GM23338 (cell line): ENCODE measurements around the gene RAB37. TPM values are rescaled to one million over a fixed set of nuclear protein-coding genes. Genes with fewer than 3 reads are reported as not detected.

Experiments
- ATAC-seq: fragments of 200-7000 bp; cut with Tn5 transposase; 3 replicates; pipeline ENCODE4 v1.9.1; 2020
- DNase-seq: peaks from one replicate; pipeline ENCODE4 v3.0.0-alpha.2; 2015; ENCODE audit warnings: low spot score
- H2AFZ ChIP-seq: fragments of 200-600 bp; sonication (generic); 2 replicates; pipeline ENCODE4 v1.8.0; 2016; ENCODE audit warnings: antibody characterized with exemption, mild to moderate bottlenecking, moderate library complexity
- H3F3A ChIP-seq: fragments of 200-600 bp; sonication (generic); replicated peaks from 2 replicates; pipeline ENCODE4 v1.8.0; 2017; ENCODE audit warnings: antibody characterized with exemption, mixed run types, low read depth
- H3K27ac ChIP-seq: fragments of 200-600 bp; sonication (generic); 2 replicates; pipeline ENCODE4 v1.6.1; 2016; ENCODE audit warnings: low read depth
- H3K27me3 ChIP-seq: fragments of 200-600 bp; sonication (generic); 2 replicates; pipeline ENCODE4 v1.8.0; 2016; ENCODE audit warnings: mild to moderate bottlenecking, mixed run types, moderate library complexity; ENCODE audit not compliant: insufficient read depth
- H3K36me3 ChIP-seq: fragments of 200-600 bp; sonication (generic); 2 replicates; pipeline ENCODE4 v1.8.0; 2016; ENCODE audit warnings: mild to moderate bottlenecking; ENCODE audit not compliant: insufficient read depth
- H3K4me1 ChIP-seq: fragments of 200-600 bp; sonication (generic); 2 replicates; pipeline ENCODE4 v1.8.0; 2016; ENCODE audit warnings: mild to moderate bottlenecking, moderate library complexity; ENCODE audit not compliant: insufficient read depth
- H3K4me2 ChIP-seq: fragments of 200-600 bp; sonication (generic); 2 replicates; pipeline ENCODE4 v1.7.1; 2017; ENCODE audit warnings: mixed run types
- H3K4me3 ChIP-seq: fragments of 200-600 bp; sonication (generic); 2 replicates; pipeline ENCODE4 v1.6.1; 2016; ENCODE audit warnings: mixed run types
- H3K79me2 ChIP-seq: fragments of 200-600 bp; sonication (generic); replicated peaks from 2 replicates; pipeline ENCODE4 v1.8.0; 2017; ENCODE audit warnings: mild to moderate bottlenecking; ENCODE audit not compliant: insufficient read depth
- H3K9me2 ChIP-seq: fragments of 200-600 bp; sonication (generic); 2 replicates; pipeline ENCODE4 v1.8.0; 2017; ENCODE audit not compliant: insufficient read depth
- H4K20me1 ChIP-seq: fragments of 200-600 bp; sonication (generic); replicated peaks from 2 replicates; pipeline ENCODE4 v1.8.0; 2017; ENCODE audit warnings: mild to moderate bottlenecking; ENCODE audit not compliant: insufficient read depth
- H3K27ac Mint-ChIP-seq: 2 replicates; pipeline ENCODE4 v1.8.0; 2020; ENCODE audit warnings: inconsistent platforms, mild to moderate bottlenecking, moderate library complexity, mixed read lengths
- H3K27me3 Mint-ChIP-seq: 3 replicates; pipeline ENCODE4 v1.8.0; 2022; ENCODE audit warnings: low read depth, mild to moderate bottlenecking, moderate library complexity, mixed read lengths, inconsistent platforms; ENCODE audit not compliant: insufficient read depth, poor library complexity
- H3K36me3 Mint-ChIP-seq: 3 replicates; pipeline ENCODE4 v1.8.0; 2021; ENCODE audit warnings: low read depth, mild to moderate bottlenecking, inconsistent platforms, moderate library complexity, mixed read lengths
- H3K4me1 Mint-ChIP-seq: 3 replicates; pipeline ENCODE4 v1.8.0; 2020; ENCODE audit warnings: mild to moderate bottlenecking, inconsistent platforms, mixed read lengths
- H3K4me3 Mint-ChIP-seq: 3 replicates; pipeline ENCODE4 v1.8.0; 2021; ENCODE audit warnings: moderate library complexity, mild to moderate bottlenecking, inconsistent platforms, mixed read lengths
- H3K9me3 Mint-ChIP-seq: 3 replicates; pipeline ENCODE4 v1.8.0; 2020; ENCODE audit warnings: moderate library complexity, mild to moderate bottlenecking, inconsistent platforms, mixed read lengths
- CREB1 ChIP-seq: fragments of 250-450 bp; sonication (Bioruptor Pico); IDR thresholded peaks from 2 replicates; pipeline ENCODE4 v1.5.0; 2020; ENCODE audit warnings: low read depth, mild to moderate bottlenecking, moderate library complexity
- ZNF114 ChIP-seq: fragments of 250-450 bp; sonication (Bioruptor Pico); IDR thresholded peaks from 2 replicates; pipeline ENCODE4 v1.5.0; 2020; ENCODE audit warnings: mild to moderate bottlenecking, moderate library complexity
- polyA plus RNA-seq: library from polyadenylated mRNA; unstranded; fragments of >200 nt; fragmentation: Nextera tagmentation; extraction: Ambion mirVana; gene quantifications from 2 replicates; pipeline ENCODE4 v1.2.1, GENCODE V29; 2016
- total RNA-seq: library from RNA; depleted of rRNA; stranded (reverse); fragments of >200 nt; shearing (Covaris generic); gene quantifications from 2 replicates; pipeline ENCODE4 v1.2.3, GENCODE V29; 2014
- TF ChIP-seq, protein P1 (sequence below): fragments of 250-450 bp; sonication (Bioruptor Pico); IDR thresholded peaks from 2 replicates; pipeline ENCODE4 v1.5.0; 2020; ENCODE audit warnings: mild to moderate bottlenecking, moderate library complexity

Gene RAB37
- total and polyA plus RNA-seq, 2 experiments from 2014 or later = 3.3 to 5.2 TPM

DNA sequence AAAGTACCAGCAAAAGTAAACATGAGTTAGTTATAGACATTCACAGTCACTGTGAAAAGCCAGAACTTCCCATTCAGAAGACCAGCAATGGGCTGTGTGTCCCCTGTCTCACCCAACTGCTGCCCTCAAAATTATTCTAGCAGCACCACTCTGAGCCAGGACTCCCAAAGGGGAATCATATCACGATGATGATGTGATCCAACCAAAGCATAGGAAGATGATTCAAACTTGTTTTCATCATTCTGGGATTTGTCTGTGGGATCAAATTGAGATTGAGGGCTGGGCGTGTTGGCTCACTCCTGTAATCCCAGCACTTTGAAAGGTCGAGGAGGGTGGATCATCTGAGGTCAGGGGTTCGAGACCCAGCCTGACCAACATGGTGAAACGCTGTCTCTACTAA lies 45.5 kb downstream of the RAB37 start (continued):
- TF ChIP-seq, protein P1, sequence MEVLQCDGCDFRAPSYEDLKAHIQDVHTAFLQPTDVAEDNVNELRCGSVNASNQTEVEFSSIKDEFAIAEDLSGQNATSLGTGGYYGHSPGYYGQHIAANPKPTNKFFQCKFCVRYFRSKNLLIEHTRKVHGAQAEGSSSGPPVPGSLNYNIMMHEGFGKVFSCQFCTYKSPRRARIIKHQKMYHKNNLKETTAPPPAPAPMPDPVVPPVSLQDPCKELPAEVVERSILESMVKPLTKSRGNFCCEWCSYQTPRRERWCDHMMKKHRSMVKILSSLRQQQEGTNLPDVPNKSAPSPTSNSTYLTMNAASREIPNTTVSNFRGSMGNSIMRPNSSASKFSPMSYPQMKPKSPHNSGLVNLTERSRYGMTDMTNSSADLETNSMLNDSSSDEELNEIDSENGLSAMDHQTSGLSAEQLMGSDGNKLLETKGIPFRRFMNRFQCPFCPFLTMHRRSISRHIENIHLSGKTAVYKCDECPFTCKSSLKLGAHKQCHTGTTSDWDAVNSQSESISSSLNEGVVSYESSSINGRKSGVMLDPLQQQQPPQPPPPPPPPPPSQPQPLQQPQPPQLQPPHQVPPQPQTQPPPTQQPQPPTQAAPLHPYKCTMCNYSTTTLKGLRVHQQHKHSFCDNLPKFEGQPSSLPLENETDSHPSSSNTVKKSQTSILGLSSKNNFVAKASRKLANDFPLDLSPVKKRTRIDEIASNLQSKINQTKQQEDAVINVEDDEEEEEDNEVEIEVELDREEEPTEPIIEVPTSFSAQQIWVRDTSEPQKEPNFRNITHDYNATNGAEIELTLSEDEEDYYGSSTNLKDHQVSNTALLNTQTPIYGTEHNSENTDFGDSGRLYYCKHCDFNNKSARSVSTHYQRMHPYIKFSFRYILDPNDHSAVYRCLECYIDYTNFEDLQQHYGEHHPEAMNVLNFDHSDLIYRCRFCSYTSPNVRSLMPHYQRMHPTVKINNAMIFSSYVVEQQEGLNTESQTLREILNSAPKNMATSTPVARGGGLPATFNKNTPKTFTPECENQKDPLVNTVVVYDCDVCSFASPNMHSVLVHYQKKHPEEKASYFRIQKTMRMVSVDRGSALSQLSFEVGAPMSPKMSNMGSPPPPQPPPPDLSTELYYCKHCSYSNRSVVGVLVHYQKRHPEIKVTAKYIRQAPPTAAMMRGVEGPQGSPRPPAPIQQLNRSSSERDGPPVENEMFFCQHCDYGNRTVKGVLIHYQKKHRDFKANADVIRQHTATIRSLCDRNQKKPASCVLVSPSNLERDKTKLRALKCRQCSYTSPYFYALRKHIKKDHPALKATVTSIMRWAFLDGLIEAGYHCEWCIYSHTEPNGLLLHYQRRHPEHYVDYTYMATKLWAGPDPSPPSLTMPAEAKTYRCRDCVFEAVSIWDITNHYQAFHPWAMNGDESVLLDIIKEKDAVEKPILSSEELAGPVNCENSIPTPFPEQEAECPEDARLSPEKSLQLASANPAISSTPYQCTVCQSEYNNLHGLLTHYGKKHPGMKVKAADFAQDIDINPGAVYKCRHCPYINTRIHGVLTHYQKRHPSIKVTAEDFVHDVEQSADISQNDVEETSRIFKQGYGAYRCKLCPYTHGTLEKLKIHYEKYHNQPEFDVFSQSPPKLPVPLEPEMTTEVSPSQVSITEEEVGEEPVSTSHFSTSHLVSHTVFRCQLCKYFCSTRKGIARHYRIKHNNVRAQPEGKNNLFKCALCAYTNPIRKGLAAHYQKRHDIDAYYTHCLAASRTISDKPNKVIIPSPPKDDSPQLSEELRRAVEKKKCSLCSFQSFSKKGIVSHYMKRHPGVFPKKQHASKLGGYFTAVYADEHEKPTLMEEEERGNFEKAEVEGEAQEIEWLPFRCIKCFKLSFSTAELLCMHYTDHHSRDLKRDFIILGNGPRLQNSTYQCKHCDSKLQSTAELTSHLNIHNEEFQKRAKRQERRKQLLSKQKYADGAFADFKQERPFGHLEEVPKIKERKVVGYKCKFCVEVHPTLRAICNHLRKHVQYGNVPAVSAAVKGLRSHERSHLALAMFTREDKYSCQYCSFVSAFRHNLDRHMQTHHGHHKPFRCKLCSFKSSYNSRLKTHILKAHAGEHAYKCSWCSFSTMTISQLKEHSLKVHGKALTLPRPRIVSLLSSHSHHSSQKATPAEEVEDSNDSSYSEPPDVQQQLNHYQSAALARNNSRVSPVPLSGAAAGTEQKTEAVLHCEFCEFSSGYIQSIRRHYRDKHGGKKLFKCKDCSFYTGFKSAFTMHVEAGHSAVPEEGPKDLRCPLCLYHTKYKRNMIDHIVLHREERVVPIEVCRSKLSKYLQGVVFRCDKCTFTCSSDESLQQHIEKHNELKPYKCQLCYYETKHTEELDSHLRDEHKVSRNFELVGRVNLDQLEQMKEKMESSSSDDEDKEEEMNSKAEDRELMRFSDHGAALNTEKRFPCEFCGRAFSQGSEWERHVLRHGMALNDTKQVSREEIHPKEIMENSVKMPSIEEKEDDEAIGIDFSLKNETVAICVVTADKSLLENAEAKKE (CRISPR knock-in tag) = no peak
- TF ChIP-seq ZNF114 (no peak), CREB1 (CRISPR knock-in tag) (no peak)

DNA sequence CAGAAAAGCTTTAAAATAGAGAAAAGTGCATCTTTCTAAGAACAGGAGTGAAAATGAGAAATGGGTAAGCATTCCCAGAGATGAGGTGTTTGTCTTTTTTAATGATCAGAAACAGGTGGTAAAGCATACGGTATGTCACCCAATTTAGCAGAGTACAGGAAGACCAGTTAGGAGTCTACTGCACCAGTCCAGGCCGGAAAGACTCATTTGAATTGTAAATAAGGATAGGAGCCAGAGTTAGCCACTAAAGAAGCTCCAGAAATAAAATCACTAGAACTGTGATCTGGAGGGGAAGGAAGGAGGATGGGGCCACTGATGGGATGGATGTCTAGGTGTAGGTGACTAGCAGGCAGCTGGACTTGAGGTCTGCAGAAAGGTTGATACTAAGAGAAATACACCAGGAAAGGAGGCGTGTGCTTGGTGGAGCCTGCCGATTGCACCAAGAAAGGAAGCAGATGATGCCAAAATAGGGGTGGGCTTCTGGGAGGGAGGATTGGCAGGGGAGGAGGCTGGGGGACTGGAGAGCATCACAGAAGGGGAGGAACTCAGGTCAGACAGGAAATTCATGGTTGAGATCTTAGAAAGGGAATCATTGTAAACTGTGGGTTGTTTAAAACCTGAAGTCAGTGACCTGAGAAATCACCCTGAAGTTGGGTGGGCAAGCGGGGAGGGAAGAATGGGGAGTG lies 47.2 kb downstream of the RAB37 start:
- H3K79me2 ChIP-seq = no peaks in the 10 kb centered on the region; the same call in 1 of the 2 replicates
- no peak overlapping the region for H3K27ac ChIP-seq
- no peak for TF ChIP-seq CREB1 (CRISPR knock-in tag)
- no peak for TF ChIP-seq ZNF114
- no peak overlapping the region for H3K4me2 ChIP-seq
- peaks cover 22% of the 10 kb centered on the region for H3K36me3 Mint-ChIP-seq
- DNase-seq = no peak
- no peak overlapping the region for H3K4me3 Mint-ChIP-seq
- peaks cover 4% of the 10 kb centered on the region; the same call in 1 of the 2 replicates for H3F3A ChIP-seq
- no peak overlapping the region for H2AFZ ChIP-seq
- no peaks in the 10 kb centered on the region for H3K9me2 ChIP-seq
- ATAC-seq = no peak
- H3K4me1 Mint-ChIP-seq = peaks cover 20% of the 10 kb centered on the region
- no peaks in the 10 kb centered on the region for H3K9me3 Mint-ChIP-seq
- H3K27me3 ChIP-seq = no peaks in the 10 kb centered on the region
- H3K4me1 ChIP-seq = no peaks in the 10 kb centered on the region; the same call in 1 of the 2 replicates
- no peaks in the 10 kb centered on the region; the same call in 1 of the 2 replicates for H3K36me3 ChIP-seq
- no peak overlapping the region for H3K4me3 ChIP-seq
- H3K27ac Mint-ChIP-seq = no peak overlapping the region
- H3K27me3 Mint-ChIP-seq = peaks cover 17% of the 10 kb centered on the region
- peaks cover 34% of the 10 kb centered on the region for H4K20me1 ChIP-seq
